GM10248 (cell line): ENCODE data around the gene PREX1.

Experiments
- CTCF ChIA-PET: fragments of 300-600 bp; sonication (Branson Sonifier 250); formaldehyde crosslinking; extraction: SDS; loops from one replicate; lab custom pipeline; 2021; ENCODE audit warnings: antibody characterized with exemption; lab: Yijun Ruan, JAX
- POLR2A ChIA-PET: fragments of 350-650 bp; sonication (Branson Sonifier 250); formaldehyde crosslinking; extraction: SDS; loops from one replicate; lab custom pipeline; 2020; ENCODE audit warnings: antibody characterized with exemption; lab: Yijun Ruan, JAX
- DNase-seq: peaks from one replicate; pipeline ENCODE4 v3.0.0; 2012; ENCODE audit errors: extremely low spot score
- CTCF ChIP-seq: IDR thresholded peaks from 2 replicates; pipeline ENCODE4 v1.5.1; 2012; ENCODE audit warnings: mild to moderate bottlenecking, low read depth; ENCODE audit errors: extremely low read depth, missing control alignments, control extremely low read depth

Gene PREX1

GRCh38 chr20:48720256-48720985 is 107.4 kb downstream of the PREX1 start:
- CTCF ChIA-PET = interaction anchor here (1.5 kb wide), 1 partner anchor 46 kb away, joined by 3 read pairs; no protein-coding TSS in a partner anchor
- DNase-seq = no peak

GRCh38 chr20:48719598-48720255 is 108.1 kb downstream of the PREX1 start:
- POLR2A ChIA-PET = interaction anchor here (0.8 kb wide), 1 partner anchor 68 kb away, joined by 4 read pairs; no protein-coding TSS in a partner anchor
- CTCF ChIA-PET = interaction anchor here (0.7 to 1.8 kb wide), 3 partner anchors 10 to 62 kb away, joined by 3 read pairs; no protein-coding TSS in a partner anchor
- TF ChIP-seq CTCF = no peak
- DNase-seq = no peak

More at GRCh38 chr20:48720256-48720985, 107.4 kb downstream of the PREX1 start:
- TF ChIP-seq CTCF = no peak
- POLR2A ChIA-PET = no interaction called here

GRCh38 chr20:48718786-48719578 is 108.8 kb downstream of the PREX1 start:
- ChIA-PET POLR2A (interaction anchor here (0.7 to 0.8 kb wide), 2 partner anchors 69 to 130 kb away, joined by 3 to 4 read pairs; no protein-coding TSS in a partner anchor), CTCF (interaction anchor here (0.7 to 1.8 kb wide), 3 partner anchors 9 to 62 kb away, joined by 3 read pairs; no protein-coding TSS in a partner anchor)
- DNase-seq = no peak
- TF ChIP-seq CTCF = no peak

GRCh38 chr20:48717680-48718223 is 110.0 kb downstream of the PREX1 start:
- CTCF ChIA-PET = interaction anchor here (1.5 to 2.6 kb wide), 6 partner anchors 8 to 103 kb away, joined by 3 to 9 read pairs (median 5); no protein-coding TSS in a partner anchor
- no peak for TF ChIP-seq CTCF
- POLR2A ChIA-PET = interaction anchor here (0.7 kb wide), 1 partner anchor 10 kb away, joined by 3 read pairs; no protein-coding TSS in a partner anchor
- no peak for DNase-seq

GRCh38 chr20:48717095-48717672 is 110.6 kb downstream of the PREX1 start:
- CTCF ChIA-PET = interaction anchor here (1.6 to 2.6 kb wide), 5 partner anchors 9 to 104 kb away, joined by 3 to 9 read pairs (median 7); no protein-coding TSS in a partner anchor
- no peak for DNase-seq
- POLR2A ChIA-PET = interaction anchor here (0.7 kb wide), 1 partner anchor 9 kb away, joined by 3 read pairs; no protein-coding TSS in a partner anchor
- no peak for TF ChIP-seq CTCF
